ENCODE data around the gene RXRG.

DNA sequence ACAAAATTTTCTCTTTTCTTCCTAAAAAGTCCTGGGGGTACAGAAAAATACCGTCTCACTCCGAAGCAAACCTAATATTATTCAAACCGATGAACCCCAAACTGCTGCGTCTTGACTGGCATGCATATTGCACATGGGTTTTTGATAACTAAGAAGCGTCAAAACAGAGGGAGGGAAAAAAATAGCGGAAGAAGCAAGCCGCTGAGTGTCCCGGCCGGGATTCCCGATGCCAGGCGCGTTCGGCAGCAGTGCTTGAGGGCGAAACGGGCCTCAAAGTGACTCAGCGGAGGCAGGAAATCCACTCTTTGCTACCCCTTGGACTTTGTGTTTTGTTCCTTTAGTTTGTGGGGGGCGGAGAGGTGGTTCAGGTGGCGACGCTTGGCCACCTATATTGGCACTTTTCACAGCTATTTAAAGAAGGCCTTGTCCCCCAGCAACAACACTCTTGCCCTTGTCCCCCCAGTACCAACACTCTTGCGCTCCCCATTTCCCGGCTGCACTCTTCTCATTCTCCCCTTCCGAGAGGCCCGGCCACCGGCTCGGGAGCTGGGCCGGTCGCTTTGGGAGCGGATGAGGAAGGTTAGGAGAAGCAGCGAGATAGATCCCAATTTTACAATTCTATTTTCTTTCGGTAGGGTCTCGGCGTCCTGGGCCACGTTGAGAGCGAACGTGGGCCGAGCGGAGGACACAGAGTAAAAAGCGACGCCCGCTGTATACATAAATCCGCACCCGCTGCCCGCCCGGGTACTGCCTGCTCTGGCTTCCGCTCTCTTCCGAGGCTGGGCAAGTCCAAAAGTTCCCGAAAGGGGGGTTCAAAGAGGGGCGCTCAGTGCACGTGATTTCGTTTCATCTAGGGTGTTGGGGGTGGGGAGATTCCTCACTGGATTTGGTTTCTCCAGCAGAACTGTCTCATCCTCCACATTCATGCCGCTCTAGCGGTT is 90.9 kb downstream of the RXRG start:
- TF ChIP-seq, protein P1, sequence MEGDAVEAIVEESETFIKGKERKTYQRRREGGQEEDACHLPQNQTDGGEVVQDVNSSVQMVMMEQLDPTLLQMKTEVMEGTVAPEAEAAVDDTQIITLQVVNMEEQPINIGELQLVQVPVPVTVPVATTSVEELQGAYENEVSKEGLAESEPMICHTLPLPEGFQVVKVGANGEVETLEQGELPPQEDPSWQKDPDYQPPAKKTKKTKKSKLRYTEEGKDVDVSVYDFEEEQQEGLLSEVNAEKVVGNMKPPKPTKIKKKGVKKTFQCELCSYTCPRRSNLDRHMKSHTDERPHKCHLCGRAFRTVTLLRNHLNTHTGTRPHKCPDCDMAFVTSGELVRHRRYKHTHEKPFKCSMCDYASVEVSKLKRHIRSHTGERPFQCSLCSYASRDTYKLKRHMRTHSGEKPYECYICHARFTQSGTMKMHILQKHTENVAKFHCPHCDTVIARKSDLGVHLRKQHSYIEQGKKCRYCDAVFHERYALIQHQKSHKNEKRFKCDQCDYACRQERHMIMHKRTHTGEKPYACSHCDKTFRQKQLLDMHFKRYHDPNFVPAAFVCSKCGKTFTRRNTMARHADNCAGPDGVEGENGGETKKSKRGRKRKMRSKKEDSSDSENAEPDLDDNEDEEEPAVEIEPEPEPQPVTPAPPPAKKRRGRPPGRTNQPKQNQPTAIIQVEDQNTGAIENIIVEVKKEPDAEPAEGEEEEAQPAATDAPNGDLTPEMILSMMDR (IDR thresholded peaks at IDR 0.05; ENCODE audit: low read depth, low read length) = no peak
- TF ChIP-seq EZH2phosphoT487 (IDR thresholded peaks at IDR 0.05; ENCODE audit: low read depth) = no peak
